Subcutaneous adipose tissue (tissue), 4 donors: ENCODE measurements around the gene CRELD1. TPM values are rescaled to one million over a fixed set of nuclear protein-coding genes. Genes with fewer than 3 reads are reported as not detected.

Source experiments
- total RNA-seq, 4 donors: library from RNA; depleted of rRNA; stranded (reverse); fragments of >200 nt; gene quantifications; one replicate each; pipeline ENCODE4 v1.1.0, GENCODE V29; 2016
- TF ChIP-seq, protein P1 (sequence below): fragments of 450-650 bp; IDR thresholded peaks from one replicate; pipeline ENCODE4 v1.5.1; 2016; ENCODE audit warnings: low read depth, mild to moderate bottlenecking, control low read depth, antibody characterized with exemption, moderate library complexity

CRELD1 gene
- total RNA-seq, 4 donors from 2014 or later, result 30.2 to 45.6 (median 35.5) TPM

DNA sequence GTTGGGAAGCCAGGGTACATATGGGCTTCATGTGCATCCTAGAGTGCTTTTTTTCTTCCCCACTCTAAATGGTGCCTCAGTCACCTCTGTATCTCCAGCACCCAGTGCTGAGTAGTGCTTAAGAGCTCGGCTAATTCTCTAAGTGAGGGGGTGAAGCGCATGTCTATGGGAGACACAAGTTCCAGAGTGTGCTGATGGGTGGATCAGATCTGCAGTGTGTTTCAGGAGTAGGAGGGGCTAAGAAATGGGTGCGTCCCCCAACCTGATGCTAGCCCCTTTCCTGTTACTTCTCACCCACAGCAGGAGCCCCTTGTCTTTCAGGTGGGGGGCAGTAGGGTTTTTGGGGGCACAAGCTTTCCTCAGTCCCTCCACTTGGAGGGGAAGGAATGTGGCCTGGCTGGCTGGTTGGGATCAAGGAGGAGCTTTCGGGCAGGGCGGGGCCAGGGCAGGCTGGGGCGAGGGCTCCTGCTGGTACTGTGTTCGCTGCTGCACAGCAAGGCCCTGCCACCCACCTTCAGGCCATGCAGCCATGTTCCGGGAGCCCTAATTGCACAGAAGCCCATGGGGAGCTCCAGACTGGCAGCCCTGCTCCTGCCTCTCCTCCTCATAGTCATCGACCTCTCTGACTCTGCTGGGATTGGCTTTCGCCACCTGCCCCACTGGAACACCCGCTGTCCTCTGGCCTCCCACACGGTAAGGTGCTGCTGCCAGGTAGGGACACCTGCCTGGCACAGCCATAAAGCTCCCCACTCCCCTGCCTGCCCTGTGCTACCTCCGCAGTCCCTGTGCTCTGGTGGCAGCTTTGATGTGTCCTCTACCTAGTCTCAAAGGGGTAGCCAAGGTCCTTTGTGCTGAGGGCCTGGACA is 31.0 kb upstream of the CRELD1 start, which contains the start of gene IL17RE:
TSS of gene IL17RE (plus strand) at position 477 of the 866 bp plus-strand sequence. CDS start at position 562, 85 bp downstream.
- TF ChIP-seq, protein P1, sequence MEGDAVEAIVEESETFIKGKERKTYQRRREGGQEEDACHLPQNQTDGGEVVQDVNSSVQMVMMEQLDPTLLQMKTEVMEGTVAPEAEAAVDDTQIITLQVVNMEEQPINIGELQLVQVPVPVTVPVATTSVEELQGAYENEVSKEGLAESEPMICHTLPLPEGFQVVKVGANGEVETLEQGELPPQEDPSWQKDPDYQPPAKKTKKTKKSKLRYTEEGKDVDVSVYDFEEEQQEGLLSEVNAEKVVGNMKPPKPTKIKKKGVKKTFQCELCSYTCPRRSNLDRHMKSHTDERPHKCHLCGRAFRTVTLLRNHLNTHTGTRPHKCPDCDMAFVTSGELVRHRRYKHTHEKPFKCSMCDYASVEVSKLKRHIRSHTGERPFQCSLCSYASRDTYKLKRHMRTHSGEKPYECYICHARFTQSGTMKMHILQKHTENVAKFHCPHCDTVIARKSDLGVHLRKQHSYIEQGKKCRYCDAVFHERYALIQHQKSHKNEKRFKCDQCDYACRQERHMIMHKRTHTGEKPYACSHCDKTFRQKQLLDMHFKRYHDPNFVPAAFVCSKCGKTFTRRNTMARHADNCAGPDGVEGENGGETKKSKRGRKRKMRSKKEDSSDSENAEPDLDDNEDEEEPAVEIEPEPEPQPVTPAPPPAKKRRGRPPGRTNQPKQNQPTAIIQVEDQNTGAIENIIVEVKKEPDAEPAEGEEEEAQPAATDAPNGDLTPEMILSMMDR, result no peak

DNA sequence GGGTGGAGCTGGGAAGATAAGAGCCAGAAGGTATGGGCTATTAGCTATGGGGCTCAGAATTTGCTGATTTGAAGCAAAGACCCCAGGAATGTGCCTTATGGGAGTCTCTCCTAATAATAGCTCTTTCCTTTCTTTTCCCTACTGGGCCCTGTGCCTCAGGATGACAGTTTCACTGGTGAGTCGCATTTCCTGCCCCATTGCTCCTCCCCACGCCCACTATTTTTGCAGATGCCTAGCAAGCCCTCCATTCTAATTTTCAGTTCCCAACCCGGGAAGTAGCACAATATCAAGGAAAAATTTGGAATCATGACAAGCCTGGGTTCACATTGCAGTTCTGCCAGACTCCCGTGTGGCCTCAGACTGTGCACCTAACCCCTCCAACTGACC is 30.4 kb upstream of the CRELD1 start:
- TF ChIP-seq, protein P1, result no peak

DNA sequence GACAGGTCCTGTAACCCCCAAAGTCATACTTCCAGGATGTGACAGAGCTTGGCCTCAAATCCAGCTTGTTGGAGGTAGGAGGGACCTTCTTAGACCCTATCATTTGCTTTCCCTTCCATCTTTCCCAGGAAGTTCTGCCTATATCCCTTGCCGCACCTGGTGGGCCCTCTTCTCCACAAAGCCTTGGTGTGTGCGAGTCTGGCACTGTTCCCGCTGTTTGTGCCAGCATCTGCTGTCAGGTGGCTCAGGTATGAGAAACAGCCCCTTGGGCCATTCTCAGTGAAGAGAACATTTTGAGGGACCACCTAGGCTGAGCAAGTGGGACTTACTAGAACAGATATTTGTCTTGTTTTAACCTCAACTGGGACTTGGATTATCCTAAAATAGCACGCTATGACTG is 29.7 kb upstream of the CRELD1 start:
- TF ChIP-seq, protein P1, result no peak

DNA sequence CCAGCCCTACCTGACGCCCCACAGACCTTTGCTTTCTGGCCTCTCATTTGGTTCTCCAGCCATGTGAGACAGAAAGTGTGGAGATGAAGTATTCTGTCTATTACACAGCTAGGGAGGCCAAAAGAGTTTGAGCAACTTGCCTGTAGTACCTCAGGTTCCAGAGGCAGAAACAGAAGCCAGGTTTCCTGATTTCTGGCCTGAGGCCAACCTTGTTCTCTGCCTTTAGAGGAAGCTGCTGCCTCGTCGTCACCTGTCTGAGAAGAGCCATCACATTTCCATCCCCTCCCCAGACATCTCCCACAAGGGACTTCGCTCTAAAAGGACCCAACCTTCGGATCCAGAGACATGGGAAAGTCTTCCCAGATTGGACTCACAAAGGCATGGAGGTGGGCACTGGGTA is 27.2 kb upstream of the CRELD1 start:
- TF ChIP-seq, protein P1, result no peak

DNA sequence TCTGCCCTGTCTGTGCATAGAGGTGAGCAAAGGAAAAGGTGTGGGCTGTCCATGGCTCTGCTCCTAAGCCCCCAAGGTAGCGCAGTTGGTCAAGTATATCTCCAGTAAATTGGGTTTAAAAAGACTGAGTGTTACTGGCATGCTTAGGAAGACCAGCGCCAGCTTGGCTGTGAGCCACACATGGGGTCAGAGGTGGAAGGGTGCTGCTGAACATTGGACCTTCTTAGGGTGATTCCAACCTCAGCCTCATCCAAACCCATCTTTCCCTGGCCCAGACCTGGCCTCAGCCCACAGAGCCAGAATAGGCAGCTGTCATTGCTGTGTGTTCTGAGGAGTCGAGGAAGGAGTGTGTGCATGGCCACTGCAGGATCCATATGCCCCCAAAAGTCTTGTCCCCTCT is 25.3 kb upstream of the CRELD1 start:
- TF ChIP-seq, protein P1, result no peak

DNA sequence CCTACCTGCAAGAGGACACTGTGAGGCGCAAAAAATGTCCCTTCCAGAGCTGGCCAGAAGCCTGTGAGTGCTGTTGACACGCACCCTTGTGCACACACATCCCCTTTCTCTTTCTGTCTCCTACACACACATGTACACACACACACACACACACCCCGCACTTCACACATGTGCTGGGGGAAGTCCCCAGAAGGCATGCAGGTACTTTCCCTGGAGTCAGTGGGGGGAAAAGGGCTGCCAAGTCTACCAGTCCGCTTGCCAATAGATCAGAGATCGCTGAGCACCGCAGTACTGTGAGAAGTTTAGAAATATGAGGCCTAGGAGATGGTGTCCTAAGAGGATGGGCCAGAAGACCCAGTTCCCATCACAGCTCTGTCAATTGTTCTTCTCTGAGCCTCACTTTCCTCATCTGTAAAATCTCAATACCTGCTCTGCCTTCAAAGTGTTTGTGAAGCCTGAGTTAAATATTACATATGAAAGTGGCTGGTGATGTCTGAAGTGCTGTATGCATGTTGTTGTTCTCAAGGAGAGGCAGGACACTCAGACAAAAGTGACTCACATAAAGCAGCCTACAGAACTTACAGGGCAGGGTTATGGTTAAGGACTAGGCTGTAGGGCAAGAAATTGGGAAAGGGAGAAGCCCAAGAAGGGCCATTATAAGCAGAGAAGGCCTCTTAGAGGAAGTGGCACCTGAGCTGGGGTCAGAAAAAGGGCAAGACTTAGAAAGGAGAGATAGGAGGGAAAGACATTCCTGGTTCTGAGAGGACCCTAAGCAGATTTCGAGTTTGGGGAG is 24.2 kb upstream of the CRELD1 start:
- TF ChIP-seq, protein P1, result no peak

DNA sequence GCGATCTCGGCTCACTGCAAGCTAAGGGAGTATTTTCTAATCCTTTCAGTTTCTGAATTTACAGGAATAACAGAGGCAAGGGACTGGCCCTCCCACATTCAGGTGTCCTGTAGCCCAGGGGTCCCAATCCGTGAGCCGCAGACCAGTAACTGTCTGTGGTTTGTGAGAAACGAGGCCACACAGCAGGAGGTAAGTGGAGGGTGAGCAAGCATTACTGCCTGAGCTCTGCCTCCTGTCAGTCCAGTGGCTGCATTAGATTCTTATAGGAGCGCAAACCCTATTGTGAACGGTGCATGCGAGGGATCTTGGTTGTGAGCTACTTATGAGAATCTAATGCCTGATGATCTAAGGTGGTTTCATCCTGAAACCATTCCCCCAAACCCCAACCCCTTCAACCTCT is 21.8 kb upstream of the CRELD1 start:
- TF ChIP-seq, protein P1, result no peak
